ENCODE measurements around the gene IL6R. TPM values are rescaled to one million over a fixed set of nuclear protein-coding genes. Genes with fewer than 3 reads are reported as not detected.

Gene IL6R
- total RNA-seq, 4 donors from 2014 or later = 24.4 to 39.4 (median 27.8) TPM

GRCh38 chr1:154418062-154418921 is 13.1 kb downstream of the IL6R start:
- TF ChIP-seq, protein P1, sequence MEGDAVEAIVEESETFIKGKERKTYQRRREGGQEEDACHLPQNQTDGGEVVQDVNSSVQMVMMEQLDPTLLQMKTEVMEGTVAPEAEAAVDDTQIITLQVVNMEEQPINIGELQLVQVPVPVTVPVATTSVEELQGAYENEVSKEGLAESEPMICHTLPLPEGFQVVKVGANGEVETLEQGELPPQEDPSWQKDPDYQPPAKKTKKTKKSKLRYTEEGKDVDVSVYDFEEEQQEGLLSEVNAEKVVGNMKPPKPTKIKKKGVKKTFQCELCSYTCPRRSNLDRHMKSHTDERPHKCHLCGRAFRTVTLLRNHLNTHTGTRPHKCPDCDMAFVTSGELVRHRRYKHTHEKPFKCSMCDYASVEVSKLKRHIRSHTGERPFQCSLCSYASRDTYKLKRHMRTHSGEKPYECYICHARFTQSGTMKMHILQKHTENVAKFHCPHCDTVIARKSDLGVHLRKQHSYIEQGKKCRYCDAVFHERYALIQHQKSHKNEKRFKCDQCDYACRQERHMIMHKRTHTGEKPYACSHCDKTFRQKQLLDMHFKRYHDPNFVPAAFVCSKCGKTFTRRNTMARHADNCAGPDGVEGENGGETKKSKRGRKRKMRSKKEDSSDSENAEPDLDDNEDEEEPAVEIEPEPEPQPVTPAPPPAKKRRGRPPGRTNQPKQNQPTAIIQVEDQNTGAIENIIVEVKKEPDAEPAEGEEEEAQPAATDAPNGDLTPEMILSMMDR (IDR thresholded peaks at IDR 0.05; ENCODE audit: low read depth) = no peak

DNA sequence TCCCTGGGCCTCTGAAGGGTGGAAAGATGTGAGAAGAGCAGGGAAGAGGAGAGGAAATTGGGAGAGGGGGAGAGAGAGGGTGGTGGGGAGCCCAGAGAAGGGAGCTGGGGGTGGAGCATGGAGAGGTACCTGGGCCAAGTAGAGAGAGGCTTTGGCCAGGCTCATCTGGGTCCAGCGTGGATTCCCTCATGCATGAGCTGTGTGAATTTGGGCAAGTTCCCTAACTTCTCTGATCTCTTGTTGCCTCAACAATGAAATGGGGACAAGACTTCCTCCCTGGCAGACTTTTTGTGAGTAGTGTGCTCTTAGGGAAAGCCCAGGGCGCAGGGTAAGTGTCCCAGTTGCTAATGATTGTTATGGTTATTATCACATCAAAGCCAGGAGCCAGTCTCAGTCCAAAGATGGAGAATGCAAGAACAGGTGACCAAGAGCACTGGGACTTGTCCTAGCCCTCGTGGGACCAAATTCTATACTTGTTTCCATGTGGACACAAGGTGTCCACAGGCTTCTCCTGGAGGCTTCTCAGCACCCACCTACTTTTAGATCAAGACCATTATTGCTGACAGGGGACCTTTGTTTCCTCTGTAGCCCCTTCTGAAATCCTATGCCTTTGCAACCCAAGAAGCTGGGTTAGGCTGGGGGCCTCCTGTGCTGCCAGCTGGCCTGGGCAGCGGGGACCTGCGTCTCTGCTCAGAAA is 13.9 kb downstream of the IL6R start:
- TF ChIP-seq, protein P1 (IDR thresholded peaks at IDR 0.05; ENCODE audit: low read depth) = no peak

GRCh38 chr1:154419620-154420571 is 14.8 kb downstream of the IL6R start:
- TF ChIP-seq, protein P1 (IDR thresholded peaks at IDR 0.05; ENCODE audit: low read depth) = no peak

DNA sequence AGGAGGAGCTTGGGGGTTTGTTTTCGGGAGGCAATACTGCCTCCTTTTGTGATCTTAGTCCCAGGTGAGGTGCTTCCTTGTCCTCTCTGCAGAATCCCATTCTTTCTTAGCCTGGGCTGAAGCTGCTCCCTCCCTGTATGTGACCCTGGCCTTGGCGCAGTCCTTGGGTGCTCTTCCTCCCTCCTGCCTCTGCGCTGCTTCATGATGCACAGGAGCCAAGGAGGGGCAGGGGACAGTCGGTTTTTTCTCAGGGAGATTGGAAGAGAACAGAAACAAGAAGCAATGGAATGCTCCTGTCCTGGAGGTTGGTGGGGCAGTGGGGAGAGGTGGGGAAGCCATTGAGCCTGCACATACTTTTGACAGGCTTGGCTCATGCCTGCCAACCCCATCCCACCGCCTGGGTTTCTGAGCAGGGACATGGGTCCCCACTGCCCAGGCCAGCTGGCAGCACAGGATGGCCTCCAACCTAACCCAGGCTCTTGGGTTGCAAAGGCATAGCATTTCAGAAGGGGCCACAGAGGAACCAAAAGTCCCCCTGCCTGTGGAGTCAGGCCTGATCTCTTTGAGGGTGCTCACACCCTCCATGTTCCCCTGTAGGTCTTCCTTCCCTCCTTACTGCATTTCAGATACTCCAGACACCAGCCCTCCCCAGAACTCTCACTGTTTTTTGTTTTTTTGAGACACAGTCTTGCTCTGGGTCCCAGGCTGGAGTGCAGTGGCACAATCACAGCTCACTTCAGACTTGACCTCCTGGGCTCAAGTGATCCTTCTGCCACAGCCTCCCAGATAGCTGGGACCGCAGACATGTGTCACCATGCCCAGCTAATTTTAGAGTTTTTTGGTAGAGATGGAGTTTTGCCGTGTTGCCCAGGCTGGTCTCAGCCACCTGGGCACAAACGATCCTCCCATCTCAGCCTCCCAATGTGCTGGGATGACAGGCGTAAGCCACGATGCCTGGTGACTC is 16.1 kb downstream of the IL6R start:
- TF ChIP-seq, protein P1 (IDR thresholded peaks at IDR 0.05; ENCODE audit: low read depth) = no peak

GRCh38 chr1:154422521-154422920 is 17.4 kb downstream of the IL6R start:
- TF ChIP-seq, protein P1 (IDR thresholded peaks at IDR 0.05; ENCODE audit: low read depth) = no peak

DNA sequence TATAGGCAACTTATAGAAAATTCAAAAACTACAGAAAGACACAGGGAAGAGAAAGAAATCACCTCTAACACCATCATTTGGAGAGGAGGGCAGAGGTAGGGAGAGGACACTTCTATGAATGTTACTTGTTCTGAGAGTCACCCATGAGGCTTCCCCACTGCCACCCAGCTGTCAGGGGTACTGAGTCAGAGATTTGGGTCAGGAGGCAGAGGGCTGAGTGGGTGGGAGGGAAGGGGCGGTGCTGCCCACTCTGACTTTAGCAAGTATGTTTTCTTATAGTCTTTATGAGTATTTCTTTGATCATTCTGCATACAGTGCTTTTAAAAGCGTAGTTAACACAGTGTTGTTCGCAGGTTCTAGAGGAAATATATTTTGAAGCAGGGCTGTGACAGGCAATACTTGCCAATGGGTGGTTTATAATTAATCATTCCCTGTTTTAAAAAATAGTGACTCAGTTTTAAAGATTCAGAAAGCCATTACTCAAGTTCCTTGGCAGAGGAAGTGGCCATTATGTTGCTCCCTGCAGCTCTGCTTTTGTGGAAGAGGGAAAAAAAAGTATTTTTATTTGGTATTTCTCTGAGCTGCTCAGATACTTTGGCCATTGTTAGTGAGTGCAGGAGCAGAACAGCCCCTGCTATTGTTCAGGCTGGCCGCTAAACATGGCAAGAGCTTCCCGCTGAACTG is 18.3 kb downstream of the IL6R start:
- TF ChIP-seq, protein P1 (IDR thresholded peaks at IDR 0.05; ENCODE audit: low read depth) = no peak
